Neural progenitor cell (in vitro differentiated cells): ENCODE measurements around the gene ODF2. TPM values are rescaled to one million over a fixed set of nuclear protein-coding genes. Genes with fewer than 3 reads are reported as not detected.
A peak's percentile ranks its signal among the peaks of the same experiment; 100 is the strongest.

Source experiments
- DNase-seq: peaks from one replicate; pipeline ENCODE4 v3.0.0-alpha.2; 2016; ENCODE audit warnings: low spot score
- H2AFZ ChIP-seq: fragments of 200-600 bp; sonication (generic); replicated peaks from 2 replicates; pipeline ENCODE4 v1.6.1; 2016; ENCODE audit warnings: antibody characterized with exemption
- H3F3A ChIP-seq: fragments of 200-600 bp; sonication (generic); 2 replicates; pipeline ENCODE4 v1.6.1; 2016; ENCODE audit warnings: antibody characterized with exemption, low read depth
- H3K27ac ChIP-seq: fragments of 200-600 bp; sonication (generic); 2 replicates; pipeline ENCODE4 v1.5.1; 2016; ENCODE audit warnings: mild to moderate bottlenecking
- H3K27me3 ChIP-seq: fragments of 200-600 bp; sonication (generic); 2 replicates; pipeline ENCODE4 v1.6.1; 2016; ENCODE audit warnings: mild to moderate bottlenecking, moderate library complexity
- H3K36me3 ChIP-seq: fragments of 200-600 bp; sonication (generic); 2 replicates; pipeline ENCODE4 v1.5.1; 2016
- H3K4me1 ChIP-seq: fragments of 200-600 bp; sonication (generic); 2 replicates; pipeline ENCODE4 v1.6.1; 2016; ENCODE audit warnings: mixed run types
- H3K4me2 ChIP-seq: fragments of 200-600 bp; sonication (generic); 2 replicates; pipeline ENCODE4 v1.6.1; 2016
- H3K4me3 ChIP-seq: fragments of 200-600 bp; sonication (generic); 2 replicates; pipeline ENCODE4 v1.5.1; 2016
- H3K79me2 ChIP-seq: fragments of 200-600 bp; sonication (generic); 2 replicates; pipeline ENCODE4 v1.6.1; 2016; ENCODE audit warnings: low read depth
- H3K9ac ChIP-seq: fragments of 200-600 bp; sonication (generic); 2 replicates; pipeline ENCODE4 v1.6.1; 2016
- H3K9me3 ChIP-seq: fragments of 200-600 bp; sonication (generic); 2 replicates; pipeline ENCODE4 v1.5.1; 2016; ENCODE audit warnings: low read depth
- H4K20me1 ChIP-seq: fragments of 200-600 bp; sonication (generic); 2 replicates; pipeline ENCODE4 v1.6.1; 2016; ENCODE audit warnings: low read depth
- H3K27ac Mint-ChIP-seq: 3 replicates; pipeline ENCODE4 v1.8.0; 2021; ENCODE audit warnings: mixed read lengths
- H3K27me3 Mint-ChIP-seq: 2 replicates; pipeline ENCODE4 v1.8.0; 2022; ENCODE audit warnings: low read depth, mild to moderate bottlenecking, inconsistent platforms, moderate library complexity, mixed read lengths; ENCODE audit not compliant: insufficient read depth
- H3K36me3 Mint-ChIP-seq: 3 replicates; pipeline ENCODE4 v1.8.0; 2021; ENCODE audit warnings: mixed read lengths
- H3K4me1 Mint-ChIP-seq: 3 replicates; pipeline ENCODE4 v1.8.0; 2021; ENCODE audit warnings: mixed read lengths
- H3K4me3 Mint-ChIP-seq: 3 replicates; pipeline ENCODE4 v1.8.0; 2021; ENCODE audit warnings: mild to moderate bottlenecking, moderate library complexity, mixed read lengths
- H3K9me3 Mint-ChIP-seq: 3 replicates; pipeline ENCODE4 v1.8.0; 2020; ENCODE audit warnings: mixed read lengths
- CTCF ChIP-seq: fragments of 200-600 bp; sonication (generic); IDR thresholded peaks from 2 replicates; pipeline ENCODE4 v1.5.1; 2017; ENCODE audit warnings: antibody characterized with exemption, mild to moderate bottlenecking
- EZH2 ChIP-seq: fragments of 200-600 bp; sonication (generic); IDR thresholded peaks from 2 replicates; pipeline ENCODE4 v1.6.1; 2017; ENCODE audit warnings: antibody characterized with exemption, mild to moderate bottlenecking, moderate library complexity
- EZH2phosphoT487 ChIP-seq: fragments of 200-600 bp; sonication (generic); IDR thresholded peaks from 2 replicates; pipeline ENCODE4 v1.6.1; 2017; ENCODE audit warnings: antibody characterized with exemption
- total RNA-seq: library from RNA; depleted of rRNA; stranded (reverse); fragments of >200 nt; gene quantifications from 2 replicates; pipeline ENCODE4 v1.2.3, GENCODE V29; 2015; ENCODE audit warnings: low replicate concordance

Gene ODF2
- total RNA-seq, 1 donor from 2014 or later: 40.6 TPM

- H3K9me3 Mint-ChIP-seq: no peaks in the 10 kb centered on the region
- peak overlapping the region; percentile 57 for H3K27ac Mint-ChIP-seq
These were observed 815 bp upstream of the ODF2 start for GRCh38 chr9:128454991-128455390.

GRCh38 chr9:128456613-128457061, 831 bp downstream of the ODF2 start:
- peaks cover 8% of the 10 kb centered on the region for H3K79me2 ChIP-seq
- H3K4me1 ChIP-seq: peaks cover 5% of the 10 kb centered on the region
- Mint-ChIP-seq H3K27ac (no peak overlapping the region), H3K4me1 (peaks cover 19% of the 10 kb centered on the region), H3K4me3 (peak overlapping the region; percentile 94), H3K36me3 (peaks cover 20% of the 10 kb centered on the region), H3K9me3 (no peaks in the 10 kb centered on the region), H3K27me3 (no peaks in the 10 kb centered on the region)
- H3F3A ChIP-seq: peaks cover 8% of the 10 kb centered on the region
- H3K27me3 ChIP-seq: peaks cover 58% of the 10 kb centered on the region
- H3K4me2 ChIP-seq: peak overlapping the region; percentile 84
- H4K20me1 ChIP-seq: peaks cover 29% of the 10 kb centered on the region
- H3K36me3 ChIP-seq: no peaks in the 10 kb centered on the region
- H2AFZ ChIP-seq: peak overlapping the region; percentile 63
- H3K9ac ChIP-seq: no peak overlapping the region
- peak overlapping the region; percentile 72 for H3K4me3 ChIP-seq
- DNase-seq: peak; percentile 87
- H3K9me3 ChIP-seq: no peaks in the 10 kb centered on the region
- no peak for TF ChIP-seq CTCF
- no peak for TF ChIP-seq EZH2
- TF ChIP-seq EZH2phosphoT487: no peak
- no peak overlapping the region for H3K27ac ChIP-seq

More at GRCh38 chr9:128454991-128455390, 815 bp upstream of the ODF2 start:
- no peak overlapping the region for H2AFZ ChIP-seq
- H3K9me3 ChIP-seq: no peaks in the 10 kb centered on the region
- H3K4me1 ChIP-seq: peaks cover 5% of the 10 kb centered on the region
- H3K9ac ChIP-seq: no peak overlapping the region
- no peak overlapping the region for H3K4me2 ChIP-seq
- peaks cover 29% of the 10 kb centered on the region for H4K20me1 ChIP-seq
- no peaks in the 10 kb centered on the region for H3K36me3 ChIP-seq
- Mint-ChIP-seq H3K36me3 (peaks cover 12% of the 10 kb centered on the region), H3K4me1 (peaks cover 19% of the 10 kb centered on the region), H3K27me3 (no peaks in the 10 kb centered on the region), H3K4me3 (peak overlapping the region; percentile 90)
- no peak for DNase-seq
- H3K4me3 ChIP-seq: no peak overlapping the region
- H3F3A ChIP-seq: peaks cover 8% of the 10 kb centered on the region
- peaks cover 8% of the 10 kb centered on the region for H3K79me2 ChIP-seq
- H3K27me3 ChIP-seq: peaks cover 73% of the 10 kb centered on the region
- H3K27ac ChIP-seq: no peak overlapping the region
- TF ChIP-seq CTCF: no peak
- TF ChIP-seq EZH2phosphoT487: no peak
- TF ChIP-seq EZH2: no peak

GRCh38 chr9:128457207-128457606, 1.4 kb downstream of the ODF2 start:
- peak overlapping the region; percentile 94 for H3K4me3 Mint-ChIP-seq
- peaks cover 20% of the 10 kb centered on the region for H3K36me3 Mint-ChIP-seq
- H3K4me1 Mint-ChIP-seq: peaks cover 19% of the 10 kb centered on the region
- no peak for TF ChIP-seq CTCF
- TF ChIP-seq EZH2phosphoT487: no peak
- TF ChIP-seq EZH2: no peak
- Histone ChIP-seq H3K4me1 (peaks cover 5% of the 10 kb centered on the region), H3K27ac (no peak overlapping the region), H2AFZ (peak overlapping the region; percentile 63), H3K4me2 (peak overlapping the region; percentile 84), H3K36me3 (no peaks in the 10 kb centered on the region), H3K9ac (no peak overlapping the region), H3K79me2 (peaks cover 8% of the 10 kb centered on the region), H3K9me3 (no peaks in the 10 kb centered on the region), H4K20me1 (peaks cover 29% of the 10 kb centered on the region), H3K27me3 (peaks cover 52% of the 10 kb centered on the region), H3F3A (peaks cover 8% of the 10 kb centered on the region), H3K4me3 (peak overlapping the region; percentile 72)
- no peak overlapping the region for H3K27ac Mint-ChIP-seq
- no peaks in the 10 kb centered on the region for H3K9me3 Mint-ChIP-seq
- DNase-seq: peak; percentile 31
- H3K27me3 Mint-ChIP-seq: no peaks in the 10 kb centered on the region
